ENCODE data around the gene SH3YL1.

- no peak for TF ChIP-seq TAF1 (conservative IDR thresholded peaks at IDR 0.05)
- TF ChIP-seq ATF3 (IDR thresholded peaks at IDR 0.05) = no peak
- TF ChIP-seq CTCF (IDR thresholded peaks at IDR 0.05; ENCODE audit: low read depth, low read length, missing input control) = no peak
These were observed 652 bp downstream of the SH3YL1 start for GRCh38 chr2:263022-263738.

All from liver (tissue), 3 donors.